ENCODE results near the gene TNRC18.

Gene TNRC18

GRCh38 chr7:5396999-5397663 is 26.5 kb downstream of the TNRC18 start:
- DNase-seq (ENCODE audit: extremely low read depth, low read depth), result peak; percentile 93
- no peak for TF ChIP-seq CTCF (IDR thresholded peaks at IDR 0.05; ENCODE audit: low read depth, low read length)

DNA sequence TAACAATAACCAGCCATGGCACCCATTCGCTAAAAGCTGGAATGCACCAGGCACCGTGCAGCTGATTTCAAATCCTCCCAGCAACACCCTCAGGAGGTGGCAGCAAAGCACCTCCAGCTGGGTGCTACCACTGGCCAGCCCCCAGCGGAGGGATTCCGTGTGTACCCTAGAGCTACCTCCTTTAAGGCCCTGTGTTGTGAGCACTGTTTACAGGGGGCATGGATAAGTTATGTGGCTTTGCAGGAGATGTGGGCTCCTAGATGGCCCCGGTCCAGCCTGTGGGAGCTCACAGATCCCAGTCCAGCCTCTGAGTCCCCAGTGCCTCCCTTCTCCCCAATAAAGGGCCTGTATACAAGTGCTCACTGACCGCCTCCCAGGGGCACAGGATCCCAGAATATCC is 27.1 kb downstream of the TNRC18 start:
- DNase-seq (ENCODE audit: extremely low read depth, low read depth), result no peak
- no peak for TF ChIP-seq CTCF (IDR thresholded peaks at IDR 0.05; ENCODE audit: low read depth, low read length)

DNA sequence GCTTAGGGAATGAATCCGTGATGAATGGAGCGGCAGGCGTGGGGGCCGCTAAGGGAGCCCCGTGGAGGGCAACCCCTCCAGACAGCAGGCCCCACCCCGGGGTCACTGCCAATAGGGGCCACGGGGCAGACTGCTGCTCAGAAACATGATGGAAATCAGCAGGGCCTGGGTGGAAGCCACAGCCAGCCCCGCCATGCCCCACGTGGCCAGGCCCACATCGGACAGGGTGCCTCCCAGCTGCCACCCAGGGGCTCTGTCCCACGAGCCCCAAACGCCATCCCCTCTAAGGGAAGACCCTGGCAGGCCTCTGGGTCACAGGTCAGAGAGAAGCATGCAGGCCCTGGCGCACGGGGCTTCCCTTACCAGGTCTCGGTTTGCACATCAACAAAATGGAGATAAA is 28.4 kb downstream of the TNRC18 start:
- no peak for DNase-seq (ENCODE audit: extremely low read depth, low read depth)
- no peak for TF ChIP-seq CTCF (IDR thresholded peaks at IDR 0.05; ENCODE audit: low read depth, low read length)

DNA sequence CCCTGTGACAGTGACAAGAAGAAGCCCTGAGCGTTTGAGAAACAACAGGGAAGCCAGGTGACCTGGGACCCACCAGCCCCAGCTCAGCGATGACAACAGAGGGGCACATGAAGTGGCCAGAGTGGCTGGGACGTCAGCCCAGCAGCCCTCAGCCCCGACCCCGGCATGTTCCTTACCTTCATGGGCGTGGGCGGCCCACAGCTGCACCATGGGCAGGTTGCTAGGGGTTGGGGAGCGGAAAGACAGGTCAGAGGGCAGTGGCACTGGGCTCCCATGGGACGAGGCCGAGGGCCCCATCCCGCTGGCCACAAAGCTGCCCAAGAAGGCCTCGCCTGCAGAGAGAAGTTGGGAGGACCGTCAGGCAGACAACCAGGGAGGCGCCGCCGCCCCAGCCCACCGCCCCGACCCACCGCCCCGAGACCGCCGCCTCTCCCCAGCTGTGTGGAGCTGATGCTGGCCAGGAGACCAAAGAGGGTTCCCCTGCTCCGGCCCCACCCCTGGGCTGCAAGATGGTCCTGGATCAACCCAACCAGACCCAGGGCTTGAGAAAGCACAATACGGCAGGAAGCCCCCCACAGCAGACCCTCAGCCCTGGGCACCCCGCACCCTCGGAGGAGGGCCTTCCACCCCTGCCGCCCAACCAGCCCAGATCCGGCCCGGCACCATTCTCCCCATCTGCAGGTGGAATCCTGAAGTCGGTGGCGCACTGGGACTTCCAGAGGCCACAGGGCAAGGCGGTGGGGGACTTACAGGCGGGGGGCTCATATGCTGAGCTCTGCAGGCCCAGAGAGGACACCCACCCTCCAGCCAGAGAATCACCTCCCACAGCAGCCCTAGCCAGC is 29.1 kb downstream of the TNRC18 start:
- DNase-seq (ENCODE audit: extremely low read depth, low read depth), result no peak
- TF ChIP-seq CTCF (IDR thresholded peaks at IDR 0.05; ENCODE audit: low read depth, low read length), result no peak

DNA sequence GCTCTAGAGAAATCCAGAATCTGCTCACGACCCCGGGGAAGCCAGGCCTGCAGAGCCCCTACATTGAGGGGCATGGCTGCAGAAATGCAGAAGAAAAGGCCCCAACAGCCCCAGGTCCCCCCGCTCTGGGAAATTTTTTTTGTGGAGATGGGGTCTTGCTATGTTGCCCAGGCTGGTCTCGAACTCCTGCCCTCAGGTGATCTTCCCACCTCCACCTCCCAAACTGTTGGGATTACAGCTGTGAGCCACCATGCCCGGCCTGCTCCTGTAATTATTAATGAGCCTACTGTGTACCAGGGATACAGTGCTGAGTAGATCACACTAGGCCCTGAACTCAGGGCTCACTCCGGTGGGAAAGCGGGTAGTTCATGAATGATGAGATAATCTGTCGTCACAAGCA is 29.9 kb downstream of the TNRC18 start:
- DNase-seq (ENCODE audit: extremely low read depth, low read depth), result no peak
- no peak for TF ChIP-seq CTCF (IDR thresholded peaks at IDR 0.05; ENCODE audit: low read depth, low read length)

- no peak for TF ChIP-seq CTCF (IDR thresholded peaks at IDR 0.05; ENCODE audit: low read depth, low read length)
- DNase-seq (ENCODE audit: extremely low read depth, low read depth), result no peak
These were observed 30.3 kb downstream of the TNRC18 start for GRCh38 chr7:5393328-5393727.

DNA sequence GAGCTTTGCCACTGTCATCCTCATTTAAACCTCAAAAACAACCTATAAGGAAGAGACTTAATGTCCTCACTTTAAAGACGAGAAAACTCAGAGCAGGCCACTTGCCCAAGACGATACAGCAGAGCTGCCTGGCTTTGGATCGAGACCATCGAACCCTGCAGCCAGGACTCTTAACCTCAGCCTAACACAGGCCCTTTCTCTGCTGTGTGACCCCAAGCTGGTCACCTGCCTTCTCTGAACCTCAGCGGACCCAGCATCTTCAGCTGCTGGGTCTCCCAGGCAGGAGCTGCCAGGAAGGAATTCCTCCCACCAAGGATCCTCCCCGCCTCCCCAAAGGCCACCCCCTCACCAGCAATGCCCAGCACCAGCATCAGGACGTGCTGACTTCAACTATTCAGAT is 32.7 kb downstream of the TNRC18 start:
- DNase-seq (ENCODE audit: extremely low read depth, low read depth), result no peak
- no peak for TF ChIP-seq CTCF (IDR thresholded peaks at IDR 0.05; ENCODE audit: low read depth, low read length)

All from AG09319 (cell line).